SK-N-MC (cell line): ENCODE results near the gene HNRNPF.

ENCODE experiments used
- EZH2 ChIP-seq: fragments of 200-600 bp; sonication (generic); IDR thresholded peaks from one replicate; pipeline ENCODE4 v1.6.1; 2017; ENCODE audit warnings: antibody characterized with exemption
- FOXP2 ChIP-seq: optimal IDR thresholded peaks from 2 replicates; pipeline ENCODE3; 2011; ENCODE audit warnings: mild to moderate bottlenecking, moderate library complexity; ENCODE audit not compliant: insufficient read depth; ENCODE audit errors: extremely low read length, control extremely low read depth
- POLR2AphosphoS5 ChIP-seq: IDR thresholded peaks from 2 replicates; pipeline ENCODE4 v1.6.1; 2012; ENCODE audit warnings: mild to moderate bottlenecking, low read depth, low read length, borderline replicate concordance

DNA sequence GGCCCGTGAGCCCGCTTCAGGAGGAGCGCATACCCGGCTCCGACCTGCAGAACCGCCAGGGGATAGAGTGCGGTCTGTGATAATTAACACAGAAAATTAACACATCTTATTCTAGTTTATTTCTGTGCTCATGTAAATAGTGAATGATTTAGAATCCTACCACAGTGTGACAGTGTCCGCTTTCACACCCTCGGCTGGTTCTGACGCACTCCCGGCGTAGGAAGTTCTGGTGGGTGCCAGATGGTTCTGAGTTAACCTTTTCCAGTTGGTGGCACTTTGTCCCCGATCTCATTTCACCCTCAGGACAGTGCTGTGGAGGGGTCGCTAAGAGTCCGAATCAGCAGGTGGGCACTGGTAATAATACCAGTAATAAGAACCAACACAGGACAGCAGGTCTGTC is 65.9 kb downstream of the HNRNPF start:
- TF ChIP-seq EZH2: no peak
- TF ChIP-seq POLR2AphosphoS5: no peak
- TF ChIP-seq FOXP2: no peak
